Stomach (tissue), 4 donors: ENCODE measurements around the gene RHOXF1.
"Not testable (repeated sequence)": the region's sequence is repeated elsewhere in the genome, so short reads cannot be mapped to it uniquely, and the experiment has no call there.

Experiments used
- POLR2AphosphoS5 ChIP-seq, 3 donors: sonication (generic); formaldehyde crosslinking; IDR thresholded peaks; one replicate each; pipeline ENCODE4 v1.6.1; 2016; ENCODE audit warnings: antibody characterized with exemption in 3 of 3
- TF ChIP-seq, protein P1 (sequence below), 7 experiments: fragments of 450-650 bp in 4 of 7; fragments of 200-600 bp in 3 of 7; sonication (generic) in 3 of 7; IDR thresholded peaks; one replicate each; pipeline ENCODE4 v1.5.1; 2016 to 2019; ENCODE audit warnings: antibody characterized with exemption in 7 of 7, control low read depth in 2 of 7, mild to moderate bottlenecking in 1 of 7

DNA sequence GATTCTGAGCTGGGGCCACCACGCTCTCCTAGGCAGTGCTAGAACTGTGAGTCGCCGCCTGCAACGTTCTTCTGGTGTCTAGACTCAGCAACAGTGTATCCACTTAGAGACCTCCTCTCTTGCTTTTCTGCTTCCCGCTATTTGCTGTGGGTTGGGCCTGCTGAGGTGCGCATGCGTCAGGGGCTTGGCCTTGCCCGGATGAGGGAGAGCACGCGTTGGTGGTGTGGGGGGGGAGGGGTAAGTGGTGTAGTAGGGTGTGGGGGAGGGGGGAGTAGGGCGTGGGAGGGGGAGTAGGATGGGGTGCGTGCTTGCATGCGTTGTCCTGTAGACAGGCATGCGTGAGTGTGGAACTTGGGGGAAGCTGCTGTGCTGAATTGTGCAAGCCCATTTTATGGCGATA, 38.1 kb downstream of the RHOXF1 start, which contains the start of gene RHOXF2B:
- not testable (repeated sequence) for TF ChIP-seq POLR2AphosphoS5 (IDR thresholded peaks at IDR 0.05)
- TF ChIP-seq, protein P1, sequence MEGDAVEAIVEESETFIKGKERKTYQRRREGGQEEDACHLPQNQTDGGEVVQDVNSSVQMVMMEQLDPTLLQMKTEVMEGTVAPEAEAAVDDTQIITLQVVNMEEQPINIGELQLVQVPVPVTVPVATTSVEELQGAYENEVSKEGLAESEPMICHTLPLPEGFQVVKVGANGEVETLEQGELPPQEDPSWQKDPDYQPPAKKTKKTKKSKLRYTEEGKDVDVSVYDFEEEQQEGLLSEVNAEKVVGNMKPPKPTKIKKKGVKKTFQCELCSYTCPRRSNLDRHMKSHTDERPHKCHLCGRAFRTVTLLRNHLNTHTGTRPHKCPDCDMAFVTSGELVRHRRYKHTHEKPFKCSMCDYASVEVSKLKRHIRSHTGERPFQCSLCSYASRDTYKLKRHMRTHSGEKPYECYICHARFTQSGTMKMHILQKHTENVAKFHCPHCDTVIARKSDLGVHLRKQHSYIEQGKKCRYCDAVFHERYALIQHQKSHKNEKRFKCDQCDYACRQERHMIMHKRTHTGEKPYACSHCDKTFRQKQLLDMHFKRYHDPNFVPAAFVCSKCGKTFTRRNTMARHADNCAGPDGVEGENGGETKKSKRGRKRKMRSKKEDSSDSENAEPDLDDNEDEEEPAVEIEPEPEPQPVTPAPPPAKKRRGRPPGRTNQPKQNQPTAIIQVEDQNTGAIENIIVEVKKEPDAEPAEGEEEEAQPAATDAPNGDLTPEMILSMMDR (IDR thresholded peaks at IDR 0.05), result not testable (repeated sequence)
